HEK293T (cell line): Measurements from ENCODE around the gene PPFIBP1.

Source experiments
- FOXK2 ChIP-seq: fragments of 450-650 bp; IDR thresholded peaks from 2 replicates; pipeline ENCODE4 v1.6.1; 2016; ENCODE audit warnings: mild to moderate bottlenecking
- FOXM1 ChIP-seq: fragments of 450-650 bp; IDR thresholded peaks from 2 replicates; pipeline ENCODE4 v1.6.1; 2017; ENCODE audit warnings: mild to moderate bottlenecking, borderline replicate concordance
- SP1 ChIP-seq: fragments of 450-650 bp; IDR thresholded peaks from 2 replicates; pipeline ENCODE4 v1.6.1; 2017

DNA sequence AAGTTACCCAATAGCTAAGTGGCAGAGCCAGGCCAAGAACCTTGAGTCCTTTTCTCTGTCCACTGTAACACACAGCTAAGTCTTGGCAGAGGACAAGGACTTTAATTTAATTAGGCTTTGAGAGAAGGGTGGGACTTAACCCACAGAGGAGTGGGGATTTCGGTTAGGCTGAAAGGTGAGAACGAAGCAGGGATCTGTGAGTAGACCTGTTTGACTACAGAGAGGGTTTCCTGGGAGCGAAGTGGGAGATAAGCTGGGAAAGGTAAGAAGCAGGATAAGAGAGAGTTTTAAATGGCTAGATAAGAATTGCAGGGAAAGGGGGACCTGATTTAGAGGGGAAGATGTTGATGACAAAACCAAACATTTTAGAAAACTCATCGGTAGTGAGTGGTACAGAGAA lies 2.0 kb upstream of the PPFIBP1 start:
- TF ChIP-seq FOXK2 (no peak), FOXM1 (no peak), SP1 (no peak)
